Measurements from ENCODE around the gene DMTF1. TPM values are rescaled to one million over a fixed set of nuclear protein-coding genes. Genes with fewer than 3 reads are reported as not detected.

DMTF1 gene
- total and polyA plus RNA-seq, 9 of the 15 experiments (the other 6 are each of a cell fraction or from before 2014, with no cell fraction given): 25.7 to 208 (median 74.7) TPM

DNA sequence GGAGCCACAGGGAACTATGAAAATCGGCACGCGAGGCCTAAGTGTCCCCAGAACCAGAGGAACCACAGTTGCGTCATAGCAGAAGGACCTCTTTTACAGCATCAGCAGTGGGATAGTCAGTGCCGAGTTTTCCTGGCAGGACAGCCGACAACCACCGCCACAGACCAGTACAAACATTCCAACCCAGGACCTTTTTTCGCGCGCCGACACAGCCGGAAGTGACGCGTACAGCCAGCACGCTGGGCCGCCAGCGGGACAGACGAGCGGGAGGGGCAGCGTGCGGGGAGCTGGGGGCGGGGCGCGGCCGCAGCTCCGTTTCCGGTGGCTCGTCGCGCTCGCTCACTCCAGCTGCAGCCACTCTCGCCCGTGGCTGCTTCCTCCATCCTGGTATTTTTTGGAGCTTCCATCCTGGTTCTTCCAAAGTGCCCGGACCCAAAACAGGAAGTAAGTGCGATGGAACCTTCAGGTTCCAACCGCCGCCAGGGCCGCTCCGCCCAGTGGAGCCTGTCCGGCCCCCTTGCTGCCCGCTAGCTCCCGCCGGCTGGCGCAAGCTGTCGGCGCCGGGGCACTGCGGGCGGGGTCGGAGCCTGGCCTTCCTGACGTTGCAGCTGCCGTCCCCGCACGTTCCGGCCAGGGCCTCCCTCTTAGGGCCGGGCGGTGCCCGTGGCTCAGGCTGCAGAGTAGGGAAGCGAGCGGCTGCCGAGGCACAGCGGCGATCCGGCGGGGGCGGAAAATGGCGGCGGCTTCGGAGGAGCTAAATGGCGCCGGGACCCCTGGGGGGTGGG, at the start of gene DMTF1 (continued):
- TF ChIP-seq MEIS2 (IDR thresholded peaks at IDR 0.05; ENCODE audit: partially characterized antibody) (peak; percentile 60), DACH1 (IDR thresholded peaks at IDR 0.05; ENCODE audit: partially characterized antibody) (peak; percentile 37), ZNF232 (CRISPR knock-in tag; IDR thresholded peaks at IDR 0.05) (peak; percentile 89), GTF2A2 (tag; IDR thresholded peaks at IDR 0.05) (no peak), CREM (IDR thresholded peaks at IDR 0.05; ENCODE audit: low read depth) (peak; percentile 97), CCNT2 (IDR thresholded peaks at IDR 0.05; ENCODE audit: borderline replicate concordance, extremely low read depth, insufficient read length, low read depth, low read length) (peak; percentile 96), STAT5A (IDR thresholded peaks at IDR 0.05; ENCODE audit: borderline replicate concordance, low read length) (0 out of 2 replicates have a peak, but pooled peaks have one; percentile 10), EHMT2 (IDR thresholded peaks at IDR 0.05) (no peak; the same call in 1 of the 2 replicates)
- TF ChIP-seq, protein P1, sequence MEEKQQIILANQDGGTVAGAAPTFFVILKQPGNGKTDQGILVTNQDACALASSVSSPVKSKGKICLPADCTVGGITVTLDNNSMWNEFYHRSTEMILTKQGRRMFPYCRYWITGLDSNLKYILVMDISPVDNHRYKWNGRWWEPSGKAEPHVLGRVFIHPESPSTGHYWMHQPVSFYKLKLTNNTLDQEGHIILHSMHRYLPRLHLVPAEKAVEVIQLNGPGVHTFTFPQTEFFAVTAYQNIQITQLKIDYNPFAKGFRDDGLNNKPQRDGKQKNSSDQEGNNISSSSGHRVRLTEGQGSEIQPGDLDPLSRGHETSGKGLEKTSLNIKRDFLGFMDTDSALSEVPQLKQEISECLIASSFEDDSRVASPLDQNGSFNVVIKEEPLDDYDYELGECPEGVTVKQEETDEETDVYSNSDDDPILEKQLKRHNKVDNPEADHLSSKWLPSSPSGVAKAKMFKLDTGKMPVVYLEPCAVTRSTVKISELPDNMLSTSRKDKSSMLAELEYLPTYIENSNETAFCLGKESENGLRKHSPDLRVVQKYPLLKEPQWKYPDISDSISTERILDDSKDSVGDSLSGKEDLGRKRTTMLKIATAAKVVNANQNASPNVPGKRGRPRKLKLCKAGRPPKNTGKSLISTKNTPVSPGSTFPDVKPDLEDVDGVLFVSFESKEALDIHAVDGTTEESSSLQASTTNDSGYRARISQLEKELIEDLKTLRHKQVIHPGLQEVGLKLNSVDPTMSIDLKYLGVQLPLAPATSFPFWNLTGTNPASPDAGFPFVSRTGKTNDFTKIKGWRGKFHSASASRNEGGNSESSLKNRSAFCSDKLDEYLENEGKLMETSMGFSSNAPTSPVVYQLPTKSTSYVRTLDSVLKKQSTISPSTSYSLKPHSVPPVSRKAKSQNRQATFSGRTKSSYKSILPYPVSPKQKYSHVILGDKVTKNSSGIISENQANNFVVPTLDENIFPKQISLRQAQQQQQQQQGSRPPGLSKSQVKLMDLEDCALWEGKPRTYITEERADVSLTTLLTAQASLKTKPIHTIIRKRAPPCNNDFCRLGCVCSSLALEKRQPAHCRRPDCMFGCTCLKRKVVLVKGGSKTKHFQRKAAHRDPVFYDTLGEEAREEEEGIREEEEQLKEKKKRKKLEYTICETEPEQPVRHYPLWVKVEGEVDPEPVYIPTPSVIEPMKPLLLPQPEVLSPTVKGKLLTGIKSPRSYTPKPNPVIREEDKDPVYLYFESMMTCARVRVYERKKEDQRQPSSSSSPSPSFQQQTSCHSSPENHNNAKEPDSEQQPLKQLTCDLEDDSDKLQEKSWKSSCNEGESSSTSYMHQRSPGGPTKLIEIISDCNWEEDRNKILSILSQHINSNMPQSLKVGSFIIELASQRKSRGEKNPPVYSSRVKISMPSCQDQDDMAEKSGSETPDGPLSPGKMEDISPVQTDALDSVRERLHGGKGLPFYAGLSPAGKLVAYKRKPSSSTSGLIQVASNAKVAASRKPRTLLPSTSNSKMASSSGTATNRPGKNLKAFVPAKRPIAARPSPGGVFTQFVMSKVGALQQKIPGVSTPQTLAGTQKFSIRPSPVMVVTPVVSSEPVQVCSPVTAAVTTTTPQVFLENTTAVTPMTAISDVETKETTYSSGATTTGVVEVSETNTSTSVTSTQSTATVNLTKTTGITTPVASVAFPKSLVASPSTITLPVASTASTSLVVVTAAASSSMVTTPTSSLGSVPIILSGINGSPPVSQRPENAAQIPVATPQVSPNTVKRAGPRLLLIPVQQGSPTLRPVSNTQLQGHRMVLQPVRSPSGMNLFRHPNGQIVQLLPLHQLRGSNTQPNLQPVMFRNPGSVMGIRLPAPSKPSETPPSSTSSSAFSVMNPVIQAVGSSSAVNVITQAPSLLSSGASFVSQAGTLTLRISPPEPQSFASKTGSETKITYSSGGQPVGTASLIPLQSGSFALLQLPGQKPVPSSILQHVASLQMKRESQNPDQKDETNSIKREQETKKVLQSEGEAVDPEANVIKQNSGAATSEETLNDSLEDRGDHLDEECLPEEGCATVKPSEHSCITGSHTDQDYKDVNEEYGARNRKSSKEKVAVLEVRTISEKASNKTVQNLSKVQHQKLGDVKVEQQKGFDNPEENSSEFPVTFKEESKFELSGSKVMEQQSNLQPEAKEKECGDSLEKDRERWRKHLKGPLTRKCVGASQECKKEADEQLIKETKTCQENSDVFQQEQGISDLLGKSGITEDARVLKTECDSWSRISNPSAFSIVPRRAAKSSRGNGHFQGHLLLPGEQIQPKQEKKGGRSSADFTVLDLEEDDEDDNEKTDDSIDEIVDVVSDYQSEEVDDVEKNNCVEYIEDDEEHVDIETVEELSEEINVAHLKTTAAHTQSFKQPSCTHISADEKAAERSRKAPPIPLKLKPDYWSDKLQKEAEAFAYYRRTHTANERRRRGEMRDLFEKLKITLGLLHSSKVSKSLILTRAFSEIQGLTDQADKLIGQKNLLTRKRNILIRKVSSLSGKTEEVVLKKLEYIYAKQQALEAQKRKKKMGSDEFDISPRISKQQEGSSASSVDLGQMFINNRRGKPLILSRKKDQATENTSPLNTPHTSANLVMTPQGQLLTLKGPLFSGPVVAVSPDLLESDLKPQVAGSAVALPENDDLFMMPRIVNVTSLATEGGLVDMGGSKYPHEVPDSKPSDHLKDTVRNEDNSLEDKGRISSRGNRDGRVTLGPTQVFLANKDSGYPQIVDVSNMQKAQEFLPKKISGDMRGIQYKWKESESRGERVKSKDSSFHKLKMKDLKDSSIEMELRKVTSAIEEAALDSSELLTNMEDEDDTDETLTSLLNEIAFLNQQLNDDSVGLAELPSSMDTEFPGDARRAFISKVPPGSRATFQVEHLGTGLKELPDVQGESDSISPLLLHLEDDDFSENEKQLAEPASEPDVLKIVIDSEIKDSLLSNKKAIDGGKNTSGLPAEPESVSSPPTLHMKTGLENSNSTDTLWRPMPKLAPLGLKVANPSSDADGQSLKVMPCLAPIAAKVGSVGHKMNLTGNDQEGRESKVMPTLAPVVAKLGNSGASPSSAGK (IDR thresholded peaks at IDR 0.05): peak; percentile 67
- TF ChIP-seq, protein P2, sequence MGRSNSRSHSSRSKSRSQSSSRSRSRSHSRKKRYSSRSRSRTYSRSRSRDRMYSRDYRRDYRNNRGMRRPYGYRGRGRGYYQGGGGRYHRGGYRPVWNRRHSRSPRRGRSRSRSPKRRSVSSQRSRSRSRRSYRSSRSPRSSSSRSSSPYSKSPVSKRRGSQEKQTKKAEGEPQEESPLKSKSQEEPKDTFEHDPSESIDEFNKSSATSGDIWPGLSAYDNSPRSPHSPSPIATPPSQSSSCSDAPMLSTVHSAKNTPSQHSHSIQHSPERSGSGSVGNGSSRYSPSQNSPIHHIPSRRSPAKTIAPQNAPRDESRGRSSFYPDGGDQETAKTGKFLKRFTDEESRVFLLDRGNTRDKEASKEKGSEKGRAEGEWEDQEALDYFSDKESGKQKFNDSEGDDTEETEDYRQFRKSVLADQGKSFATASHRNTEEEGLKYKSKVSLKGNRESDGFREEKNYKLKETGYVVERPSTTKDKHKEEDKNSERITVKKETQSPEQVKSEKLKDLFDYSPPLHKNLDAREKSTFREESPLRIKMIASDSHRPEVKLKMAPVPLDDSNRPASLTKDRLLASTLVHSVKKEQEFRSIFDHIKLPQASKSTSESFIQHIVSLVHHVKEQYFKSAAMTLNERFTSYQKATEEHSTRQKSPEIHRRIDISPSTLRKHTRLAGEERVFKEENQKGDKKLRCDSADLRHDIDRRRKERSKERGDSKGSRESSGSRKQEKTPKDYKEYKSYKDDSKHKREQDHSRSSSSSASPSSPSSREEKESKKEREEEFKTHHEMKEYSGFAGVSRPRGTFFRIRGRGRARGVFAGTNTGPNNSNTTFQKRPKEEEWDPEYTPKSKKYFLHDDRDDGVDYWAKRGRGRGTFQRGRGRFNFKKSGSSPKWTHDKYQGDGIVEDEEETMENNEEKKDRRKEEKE (IDR thresholded peaks at IDR 0.05; ENCODE audit: borderline replicate concordance in 1 of 2, control insufficient read depth in 1 of 2, low read depth in 2 of 2, low read length in 1 of 2): peak in 1 of 2 experiments; percentile 75; a peak in 1 of 4 replicates
- TF ChIP-seq, protein P3, sequence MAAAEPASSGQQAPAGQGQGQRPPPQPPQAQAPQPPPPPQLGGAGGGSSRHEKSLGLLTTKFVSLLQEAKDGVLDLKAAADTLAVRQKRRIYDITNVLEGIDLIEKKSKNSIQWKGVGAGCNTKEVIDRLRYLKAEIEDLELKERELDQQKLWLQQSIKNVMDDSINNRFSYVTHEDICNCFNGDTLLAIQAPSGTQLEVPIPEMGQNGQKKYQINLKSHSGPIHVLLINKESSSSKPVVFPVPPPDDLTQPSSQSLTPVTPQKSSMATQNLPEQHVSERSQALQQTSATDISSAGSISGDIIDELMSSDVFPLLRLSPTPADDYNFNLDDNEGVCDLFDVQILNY (CRISPR knock-in tag; IDR thresholded peaks at IDR 0.05): peak; percentile 31; the same call in 1 of the 2 replicates

Data from K562 (cell line).